GM18520 (cell line): Measurements from ENCODE around the gene TIMM23.

Source experiments
- ATAC-seq: cut with Tn5 transposase; IDR thresholded peaks from one replicate; pipeline ENCODE4 v1.9.1; 2021; ENCODE audit not compliant: unreplicated experiment

TIMM23 gene

DNA sequence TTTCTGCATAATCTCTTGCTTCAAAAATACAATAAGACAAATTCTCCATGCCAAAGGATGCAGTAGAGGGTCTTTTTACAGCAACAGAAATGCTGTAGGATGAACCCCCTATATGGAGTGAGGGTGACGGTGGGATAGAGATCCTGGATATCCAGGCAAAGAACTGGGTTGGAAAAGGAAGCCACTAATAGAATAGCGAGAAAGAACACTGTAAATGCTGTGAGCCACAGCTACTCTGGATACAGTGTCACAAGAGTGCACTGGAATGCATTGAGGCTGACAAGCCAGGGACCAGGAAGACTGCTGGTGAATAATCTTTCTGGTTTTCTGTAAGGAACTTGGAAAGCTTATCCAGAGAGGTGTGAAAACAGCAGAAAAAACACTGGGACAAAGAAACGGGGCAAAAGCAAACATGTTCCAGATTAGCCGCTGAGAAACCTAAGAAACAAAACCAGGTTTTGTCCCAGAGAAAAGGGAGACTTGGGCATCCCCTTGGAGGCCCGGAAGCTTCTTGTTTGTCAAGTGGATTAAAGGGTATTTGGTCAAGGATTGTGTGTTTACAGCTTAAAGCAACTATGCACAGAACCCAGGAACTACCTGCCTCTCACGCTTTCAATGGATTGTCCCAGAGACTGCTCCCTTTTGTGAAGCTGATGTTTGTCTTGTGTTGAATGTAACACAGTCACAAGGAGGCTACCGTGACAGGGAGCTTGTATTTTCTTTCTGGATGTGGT, 79.9 kb downstream of the TIMM23 start:
- no peak for ATAC-seq

DNA sequence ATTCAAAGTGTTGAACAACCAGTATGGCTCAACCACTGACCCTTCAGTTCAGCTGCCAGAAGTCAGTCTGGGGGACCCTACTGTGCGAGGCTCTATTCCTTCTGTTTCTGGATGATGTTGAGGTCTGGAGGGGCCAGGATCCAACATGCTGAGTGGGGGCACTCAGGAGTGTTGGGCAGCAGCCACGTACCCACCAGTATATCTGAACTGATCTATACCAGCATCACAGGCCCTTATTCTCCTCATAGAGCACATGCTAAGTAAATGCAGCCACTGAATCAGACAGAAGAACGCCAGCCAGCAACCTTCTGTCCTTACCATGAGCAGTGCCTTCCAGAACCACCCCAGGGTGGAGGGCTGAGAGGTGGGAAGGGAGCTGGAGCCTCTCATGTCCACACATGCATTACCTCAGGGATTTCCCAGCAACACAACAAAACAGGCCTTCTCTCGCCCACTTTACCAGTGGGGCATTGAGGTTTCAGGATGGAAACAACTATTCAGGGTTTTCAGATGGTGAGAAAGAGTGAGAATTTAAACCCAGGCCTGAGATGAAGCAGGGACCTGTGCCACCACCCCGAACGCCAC, 80.6 kb downstream of the TIMM23 start:
- ATAC-seq: no peak
